HCT116 (cell line): ENCODE data around the gene TELO2.

Experiments used
- ELF1 ChIP-seq: IDR thresholded peaks from 2 replicates; pipeline ENCODE4 v1.6.1; 2012; ENCODE audit warnings: low read depth, borderline replicate concordance
- EZH2 ChIP-seq: fragments of 200-600 bp; sonication (generic); IDR thresholded peaks from 2 replicates; pipeline ENCODE4 v1.6.1; 2017; ENCODE audit warnings: antibody characterized with exemption, mixed run types
- EZH2phosphoT487 ChIP-seq: fragments of 200-600 bp; IDR thresholded peaks from 2 replicates; pipeline ENCODE4 v1.6.1; 2018; ENCODE audit warnings: antibody characterized with exemption, borderline replicate concordance
- POLR2A ChIP-seq: IDR thresholded peaks from 2 replicates; pipeline ENCODE4 v1.7.0; 2011; ENCODE audit warnings: borderline replicate concordance; ENCODE audit not compliant: insufficient read depth, insufficient read length; ENCODE audit errors: extremely low read depth
- POLR2AphosphoS5 ChIP-seq: IDR thresholded peaks from 2 replicates; pipeline ENCODE4 v1.6.1; 2011; ENCODE audit warnings: mild to moderate bottlenecking, low read depth, low read length, moderate library complexity
- RAD21 ChIP-seq: IDR thresholded peaks from 2 replicates; pipeline ENCODE4 v1.6.1; 2012; ENCODE audit warnings: low read depth, mild to moderate bottlenecking
- SIN3A ChIP-seq: IDR thresholded peaks from 2 replicates; pipeline ENCODE4 v1.6.1; 2012; ENCODE audit warnings: low read depth
- SP1 ChIP-seq: IDR thresholded peaks from 2 replicates; pipeline ENCODE4 v1.6.1; 2012; ENCODE audit warnings: low read depth
- TCF7L2 ChIP-seq: IDR thresholded peaks from 2 replicates; pipeline ENCODE4 v1.7.0; 2011; ENCODE audit warnings: borderline replicate concordance, inconsistent platforms; ENCODE audit not compliant: insufficient read depth, insufficient read length; ENCODE audit errors: extremely low read depth
- ZFX ChIP-seq: fragments of 450-650 bp; IDR thresholded peaks from 2 replicates; pipeline ENCODE4 v1.6.1; 2017
- TF ChIP-seq, protein P1 (sequence below), 3 experiments: fragments of 200-600 bp in 1 of 3; sonication (generic) in 1 of 3; IDR thresholded peaks in 2 of 3; conservative IDR thresholded peaks in 1 of 3; 2 replicates each; pipeline ENCODE4 v1.5.1; 2012 to 2017; ENCODE audit warnings: low read depth in 2 of 3, low read length in 2 of 3, antibody characterized with exemption in 1 of 3, borderline replicate concordance in 1 of 3, control low read depth in 1 of 3, mild to moderate bottlenecking in 1 of 3, mixed read lengths in 1 of 3, mixed run types in 1 of 3, moderate library complexity in 1 of 3; ENCODE audit not compliant: insufficient read depth in 1 of 3
- TF ChIP-seq, protein P2 (sequence below): IDR thresholded peaks from 2 replicates; pipeline ENCODE4 v1.6.1; 2012
- TF ChIP-seq, protein P3 (sequence below): IDR thresholded peaks from 2 replicates; pipeline ENCODE4 v1.6.1; 2012; ENCODE audit warnings: low read depth

DNA sequence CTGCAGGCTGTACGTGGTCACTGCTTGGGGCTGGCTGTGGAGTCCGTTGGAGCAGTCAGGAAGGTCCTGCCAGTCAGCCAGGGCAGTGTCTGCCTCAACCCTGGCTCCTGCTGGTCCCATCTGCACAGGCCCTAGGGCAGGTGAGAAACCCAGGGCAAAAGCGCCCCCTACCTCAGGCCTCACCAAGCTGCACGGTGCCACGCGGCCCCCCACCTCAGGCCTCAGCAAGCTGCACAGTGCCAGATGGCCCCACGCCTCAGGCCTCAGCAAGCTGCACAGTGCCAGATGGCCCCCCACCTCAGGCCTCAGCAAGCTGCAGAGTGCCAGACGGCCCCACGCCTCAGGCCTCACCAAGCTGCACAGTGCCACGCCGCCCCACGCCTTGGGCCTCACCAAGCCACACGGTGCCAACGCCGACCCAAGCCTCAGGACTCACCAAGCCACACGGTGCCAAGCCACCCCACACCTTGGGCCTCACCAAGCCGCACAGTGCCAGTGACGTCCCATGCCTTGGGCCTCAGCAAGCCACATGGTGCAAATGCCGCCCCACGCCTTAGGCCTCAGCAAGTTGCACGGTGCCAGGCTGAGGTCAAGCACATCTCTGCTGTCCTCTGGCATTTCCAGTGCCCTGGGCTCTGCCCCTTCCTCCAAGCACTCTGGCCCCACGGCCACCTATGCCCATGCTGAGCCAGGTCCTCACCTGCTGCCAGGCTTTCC lies 45.8 kb downstream of the TELO2 start:
- TF ChIP-seq ZFX (no peak), POLR2AphosphoS5 (no peak), POLR2A (no peak), TCF7L2 (no peak), EZH2phosphoT487 (no peak), EZH2 (no peak), RAD21 (peak; percentile 35; the same call in 1 of the 2 replicates), SP1 (no peak), SIN3A (no peak), ELF1 (no peak)
- TF ChIP-seq, protein P1, sequence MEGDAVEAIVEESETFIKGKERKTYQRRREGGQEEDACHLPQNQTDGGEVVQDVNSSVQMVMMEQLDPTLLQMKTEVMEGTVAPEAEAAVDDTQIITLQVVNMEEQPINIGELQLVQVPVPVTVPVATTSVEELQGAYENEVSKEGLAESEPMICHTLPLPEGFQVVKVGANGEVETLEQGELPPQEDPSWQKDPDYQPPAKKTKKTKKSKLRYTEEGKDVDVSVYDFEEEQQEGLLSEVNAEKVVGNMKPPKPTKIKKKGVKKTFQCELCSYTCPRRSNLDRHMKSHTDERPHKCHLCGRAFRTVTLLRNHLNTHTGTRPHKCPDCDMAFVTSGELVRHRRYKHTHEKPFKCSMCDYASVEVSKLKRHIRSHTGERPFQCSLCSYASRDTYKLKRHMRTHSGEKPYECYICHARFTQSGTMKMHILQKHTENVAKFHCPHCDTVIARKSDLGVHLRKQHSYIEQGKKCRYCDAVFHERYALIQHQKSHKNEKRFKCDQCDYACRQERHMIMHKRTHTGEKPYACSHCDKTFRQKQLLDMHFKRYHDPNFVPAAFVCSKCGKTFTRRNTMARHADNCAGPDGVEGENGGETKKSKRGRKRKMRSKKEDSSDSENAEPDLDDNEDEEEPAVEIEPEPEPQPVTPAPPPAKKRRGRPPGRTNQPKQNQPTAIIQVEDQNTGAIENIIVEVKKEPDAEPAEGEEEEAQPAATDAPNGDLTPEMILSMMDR (IDR thresholded peaks at IDR 0.05 in 2 of 3, conservative IDR thresholded peaks at IDR 0.05 in 1 of 3; ENCODE audit: borderline replicate concordance in 1 of 3, insufficient read depth in 1 of 3, low read depth in 2 of 3, low read length in 2 of 3), result 0 out of 6 replicates have a peak, but pooled peaks of 2 of the 3 experiments have one; percentile 4 to 13
- TF ChIP-seq, protein P2, sequence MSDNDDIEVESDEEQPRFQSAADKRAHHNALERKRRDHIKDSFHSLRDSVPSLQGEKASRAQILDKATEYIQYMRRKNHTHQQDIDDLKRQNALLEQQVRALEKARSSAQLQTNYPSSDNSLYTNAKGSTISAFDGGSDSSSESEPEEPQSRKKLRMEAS, result no peak
- TF ChIP-seq, protein P3, sequence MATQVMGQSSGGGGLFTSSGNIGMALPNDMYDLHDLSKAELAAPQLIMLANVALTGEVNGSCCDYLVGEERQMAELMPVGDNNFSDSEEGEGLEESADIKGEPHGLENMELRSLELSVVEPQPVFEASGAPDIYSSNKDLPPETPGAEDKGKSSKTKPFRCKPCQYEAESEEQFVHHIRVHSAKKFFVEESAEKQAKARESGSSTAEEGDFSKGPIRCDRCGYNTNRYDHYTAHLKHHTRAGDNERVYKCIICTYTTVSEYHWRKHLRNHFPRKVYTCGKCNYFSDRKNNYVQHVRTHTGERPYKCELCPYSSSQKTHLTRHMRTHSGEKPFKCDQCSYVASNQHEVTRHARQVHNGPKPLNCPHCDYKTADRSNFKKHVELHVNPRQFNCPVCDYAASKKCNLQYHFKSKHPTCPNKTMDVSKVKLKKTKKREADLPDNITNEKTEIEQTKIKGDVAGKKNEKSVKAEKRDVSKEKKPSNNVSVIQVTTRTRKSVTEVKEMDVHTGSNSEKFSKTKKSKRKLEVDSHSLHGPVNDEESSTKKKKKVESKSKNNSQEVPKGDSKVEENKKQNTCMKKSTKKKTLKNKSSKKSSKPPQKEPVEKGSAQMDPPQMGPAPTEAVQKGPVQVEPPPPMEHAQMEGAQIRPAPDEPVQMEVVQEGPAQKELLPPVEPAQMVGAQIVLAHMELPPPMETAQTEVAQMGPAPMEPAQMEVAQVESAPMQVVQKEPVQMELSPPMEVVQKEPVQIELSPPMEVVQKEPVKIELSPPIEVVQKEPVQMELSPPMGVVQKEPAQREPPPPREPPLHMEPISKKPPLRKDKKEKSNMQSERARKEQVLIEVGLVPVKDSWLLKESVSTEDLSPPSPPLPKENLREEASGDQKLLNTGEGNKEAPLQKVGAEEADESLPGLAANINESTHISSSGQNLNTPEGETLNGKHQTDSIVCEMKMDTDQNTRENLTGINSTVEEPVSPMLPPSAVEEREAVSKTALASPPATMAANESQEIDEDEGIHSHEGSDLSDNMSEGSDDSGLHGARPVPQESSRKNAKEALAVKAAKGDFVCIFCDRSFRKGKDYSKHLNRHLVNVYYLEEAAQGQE, result no peak
